Frontal cortex (tissue), 4 donors: ENCODE results near the gene HADH. TPM values are rescaled to one million over a fixed set of nuclear protein-coding genes. Genes with fewer than 3 reads are reported as not detected.
A peak's percentile ranks its signal among the peaks of the same experiment; 100 is the strongest.
"Not testable (repeated sequence)": the region's sequence is repeated elsewhere in the genome, so short reads cannot be mapped to it uniquely, and the experiment has no call there.

Source experiments
- DNase-seq, 2 donors: peaks; one replicate each; pipeline ENCODE4 v3.0.0; 2012; ENCODE audit warnings: low spot score in 2 of 2
- FAIRE-seq: peaks from 2 replicates; lab custom pipeline; 2012; peaks lifted over from hg19 to GRCh38; lab: Jason Lieb, UNC
- total RNA-seq: library from RNA; depleted of rRNA; stranded (reverse); fragments of >200 nt; gene quantifications from one replicate; pipeline ENCODE4 v1.2.3, GENCODE V29; 2014
- donor health status: control.
- donor health status: control.
- donor health status: control.

The HADH gene
- 10.6 TPM for total RNA-seq

- DNase-seq (peak; percentile 94 to 96), FAIRE-seq (no peak)
Observed at GRCh38 chr4:107989537-107990386, at the start of gene HADH. HADH (plus strand) TSS chr4:107989889; CDS start chr4:107989933, 44 bp downstream.

- FAIRE-seq (no peak), DNase-seq (no peak)
Observed at GRCh38 chr4:107945809-107946208, 43.9 kb upstream of the HADH start.

- no peak for DNase-seq
- no peak for FAIRE-seq
Observed at GRCh38 chr4:107950746-107951540, 38.7 kb upstream of the HADH start.

- no peak for FAIRE-seq
- DNase-seq: no peak
Observed at GRCh38 chr4:107951551-107951950, 38.1 kb upstream of the HADH start.

- DNase-seq (no peak), FAIRE-seq (no peak)
Observed at GRCh38 chr4:107956011-107956410, 33.7 kb upstream of the HADH start.

GRCh38 chr4:107966903-107967302, 22.8 kb upstream of the HADH start:
- FAIRE-seq (no peak), DNase-seq (no peak)

GRCh38 chr4:107967519-107967918, 22.2 kb upstream of the HADH start:
- DNase-seq, FAIRE-seq: not testable (repeated sequence)

- not testable (repeated sequence) for DNase-seq, FAIRE-seq
Observed at GRCh38 chr4:107967921-107968320, 21.8 kb upstream of the HADH start.

- FAIRE-seq (no peak), DNase-seq (no peak)
Observed at GRCh38 chr4:107970063-107970798, 19.5 kb upstream of the HADH start.

GRCh38 chr4:107972605-107973004, 17.1 kb upstream of the HADH start:
- no peak for DNase-seq
- FAIRE-seq: no peak

- DNase-seq: no peak
- FAIRE-seq: no peak
Observed at GRCh38 chr4:107974523-107974922, 15.2 kb upstream of the HADH start.

GRCh38 chr4:107977482-107977881, 12.2 kb upstream of the HADH start:
- DNase-seq: no peak
- FAIRE-seq: no peak

GRCh38 chr4:107977966-107978705, 11.6 kb upstream of the HADH start:
- DNase-seq (no peak), FAIRE-seq (no peak)

GRCh38 chr4:107978716-107979451, 10.8 kb upstream of the HADH start:
- peak; percentile 21 for FAIRE-seq
- no peak for DNase-seq

GRCh38 chr4:107987916-107988762, 1.6 kb upstream of the HADH start:
- FAIRE-seq: no peak
- no peak for DNase-seq

GRCh38 chr4:107988763-107989035, 990 bp upstream of the HADH start:
- DNase-seq (no peak), FAIRE-seq (no peak)

GRCh38 chr4:107989162-107989536, 540 bp upstream of the HADH start:
- no peak for FAIRE-seq
- no peak for DNase-seq

- FAIRE-seq: no peak
Observed at GRCh38 chr4:107991945-107992630, 2.4 kb downstream of the HADH start.

More at GRCh38 chr4:107991945-107992630, 2.4 kb downstream of the HADH start:
- DNase-seq: no peak
